Kidney (tissue), 14 donors: ENCODE results near the gene RPLP1. TPM values are rescaled to one million over a fixed set of nuclear protein-coding genes. Genes with fewer than 3 reads are reported as not detected.

Experiments
- DNase-seq, 5 donors: peaks; one replicate each; pipeline ENCODE4 v3.0.0-alpha.2; 2013 to 2020
- FAIRE-seq: peaks from 2 replicates; lab custom pipeline; 2012; peaks lifted over from hg19 to GRCh38; lab: Jason Lieb, UNC
- H3K27ac ChIP-seq, 2 donors: one replicate each; pipeline ENCODE4 v1.7.0; 2013; ENCODE audit warnings: low read depth in 2 of 2, low read length in 2 of 2, inconsistent platforms in 1 of 2
- H3K27me3 ChIP-seq: one replicate; pipeline ENCODE4 v1.7.1; 2013; ENCODE audit warnings: low read length, inconsistent platforms; ENCODE audit not compliant: control insufficient read depth, insufficient read depth
- H3K36me3 ChIP-seq, 3 donors: one replicate each; pipeline versions ENCODE4 v1.7.0 to v1.7.1; 2013; ENCODE audit warnings: low read length in 3 of 3, control low read depth in 1 of 3, inconsistent platforms in 1 of 3; ENCODE audit not compliant: insufficient read depth in 3 of 3, control insufficient read depth in 2 of 3
- H3K4me1 ChIP-seq, 3 donors: one replicate each; pipeline versions ENCODE4 v1.7.0 to v1.7.1; 2013; ENCODE audit warnings: low read length in 3 of 3, inconsistent platforms in 1 of 3, low read depth in 1 of 3; ENCODE audit not compliant: control insufficient read depth in 2 of 3, insufficient read depth in 2 of 3
- H3K4me3 ChIP-seq, 3 donors: one replicate each; pipeline versions ENCODE4 v1.7.0 to v1.8.1; 2013; ENCODE audit warnings: low read length in 3 of 3, control low read depth in 1 of 3, inconsistent platforms in 1 of 3
- H3K9ac ChIP-seq, 3 donors: one replicate each; pipeline versions ENCODE4 v1.7.0 to v1.7.1; 2013; ENCODE audit warnings: low read length in 3 of 3, control low read depth in 1 of 3, inconsistent platforms in 1 of 3
- H3K9me3 ChIP-seq, 3 donors: one replicate each; pipeline versions ENCODE4 v1.7.0 to v1.7.1; 2013; ENCODE audit warnings: low read length in 3 of 3, control low read depth in 1 of 3, inconsistent platforms in 1 of 3; ENCODE audit not compliant: control insufficient read depth in 2 of 3, insufficient read depth in 1 of 3
- intact Hi-C: fragments of 100-400 bp; cut with DNase I; formaldehyde crosslinking; loops from one replicate; pipeline ENCODE4 v1.11.1; 2022
- polyA plus RNA-seq: library from polyadenylated mRNA; stranded (reverse); fragments of 350-450 nt; fragmentation: Illumina TruSeq; extraction: RNeasy Lipid Tissue Mini Kit (QIAGEN cat#74804); gene quantifications from one replicate; pipeline ENCODE4 v1.2.3, GENCODE V29; 2014; ENCODE audit warnings: low read depth, low replicate concordance; ENCODE audit not compliant: insufficient read depth
- total RNA-seq: library from RNA; stranded (reverse); fragmentation: NEBNext Ultra II Directional; extraction: Animal tissue kit (Norgen Biotek cat#: 25700); gene quantifications from one replicate; pipeline ENCODE4 v1.2.1, GENCODE V29; 2021
- TF ChIP-seq, protein P1 (sequence below): IDR thresholded peaks from 3 replicates; pipeline ENCODE4 v1.5.1; 2012; ENCODE audit warnings: mild to moderate bottlenecking, moderate library complexity, borderline replicate concordance; ENCODE audit not compliant: insufficient read depth; ENCODE audit errors: extremely low read depth
- donor health status: control.
- donor health status: control.
- donor health status: control.
- donor health status: control.
- donor health status: control.
- donor health status: DM: yes; HTN: yes; CAD: no.
- donor health status: Normal renal cell carcinoma (clear cell type).

Gene RPLP1
- total and polyA plus RNA-seq, 2 donors from 2014 or later = 1,303 to 2,805 TPM

DNA sequence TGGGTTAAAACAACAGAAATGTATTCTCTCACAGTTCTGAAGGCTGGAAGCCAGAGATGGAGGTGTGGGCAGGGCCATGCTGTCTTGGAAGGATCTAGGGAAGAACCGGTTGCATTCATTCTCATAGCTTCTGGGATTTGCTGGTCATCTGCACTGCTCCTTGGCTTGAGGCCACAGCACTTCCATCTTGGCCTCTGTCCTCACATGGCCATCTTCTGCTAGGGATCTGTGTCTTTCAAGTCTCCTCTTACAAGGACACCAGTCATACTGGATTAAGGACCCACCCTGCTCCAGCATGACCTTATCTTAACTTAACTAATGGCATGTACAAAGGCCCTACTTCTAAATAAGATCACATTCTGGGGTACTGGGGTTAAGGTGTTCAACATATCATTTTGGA is 47.7 kb downstream of the RPLP1 start:
- no peak for DNase-seq
- H3K4me1 ChIP-seq = peaks cover 0 to 7% (median 0%) of the 10 kb centered on the region in 3 donors

DNA sequence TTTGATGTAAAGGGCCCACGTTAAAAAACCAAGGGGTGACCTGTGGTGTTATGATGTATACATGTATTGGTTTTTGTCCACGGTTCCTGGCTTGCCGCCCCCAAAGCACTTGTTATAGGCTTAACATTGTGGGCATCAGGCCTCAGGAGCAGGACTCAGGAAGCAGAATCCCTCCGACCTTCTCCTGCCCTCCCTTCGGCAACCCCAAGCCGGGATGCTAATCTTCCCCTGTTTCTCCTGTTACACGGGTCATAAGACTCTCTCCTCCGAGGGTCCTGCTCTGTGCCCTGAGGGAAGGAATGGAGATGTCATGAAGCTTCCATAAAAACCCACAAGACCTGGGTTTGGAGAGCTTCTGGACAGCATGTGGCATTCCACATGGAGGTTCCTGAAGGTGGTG is 48.8 kb downstream of the RPLP1 start:
- Histone ChIP-seq H3K27me3 (no peaks in the 10 kb centered on the region), H3K9ac (no peak overlapping the region), H3K9me3 (no peaks in the 10 kb centered on the region), H3K27ac (no peak overlapping the region), H3K4me1 (peaks cover 0 to 7% (median 0%) of the 10 kb centered on the region in 3 donors), H3K36me3 (no peaks in the 10 kb centered on the region), H3K4me3 (no peak overlapping the region)
- TF ChIP-seq, protein P1, sequence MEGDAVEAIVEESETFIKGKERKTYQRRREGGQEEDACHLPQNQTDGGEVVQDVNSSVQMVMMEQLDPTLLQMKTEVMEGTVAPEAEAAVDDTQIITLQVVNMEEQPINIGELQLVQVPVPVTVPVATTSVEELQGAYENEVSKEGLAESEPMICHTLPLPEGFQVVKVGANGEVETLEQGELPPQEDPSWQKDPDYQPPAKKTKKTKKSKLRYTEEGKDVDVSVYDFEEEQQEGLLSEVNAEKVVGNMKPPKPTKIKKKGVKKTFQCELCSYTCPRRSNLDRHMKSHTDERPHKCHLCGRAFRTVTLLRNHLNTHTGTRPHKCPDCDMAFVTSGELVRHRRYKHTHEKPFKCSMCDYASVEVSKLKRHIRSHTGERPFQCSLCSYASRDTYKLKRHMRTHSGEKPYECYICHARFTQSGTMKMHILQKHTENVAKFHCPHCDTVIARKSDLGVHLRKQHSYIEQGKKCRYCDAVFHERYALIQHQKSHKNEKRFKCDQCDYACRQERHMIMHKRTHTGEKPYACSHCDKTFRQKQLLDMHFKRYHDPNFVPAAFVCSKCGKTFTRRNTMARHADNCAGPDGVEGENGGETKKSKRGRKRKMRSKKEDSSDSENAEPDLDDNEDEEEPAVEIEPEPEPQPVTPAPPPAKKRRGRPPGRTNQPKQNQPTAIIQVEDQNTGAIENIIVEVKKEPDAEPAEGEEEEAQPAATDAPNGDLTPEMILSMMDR = no peak
- intact Hi-C loops = no loop called here
- FAIRE-seq (no peak), DNase-seq (no peak)

More for the DNA sequence above, 47.7 kb downstream of the RPLP1 start:
- H3K4me3 ChIP-seq = no peak overlapping the region
- FAIRE-seq = no peak
- TF ChIP-seq, protein P1 = no peak
- no peaks in the 10 kb centered on the region for H3K36me3 ChIP-seq
- no peak overlapping the region for H3K9ac ChIP-seq
- no peaks in the 10 kb centered on the region for H3K9me3 ChIP-seq
- H3K27me3 ChIP-seq = no peaks in the 10 kb centered on the region
- H3K27ac ChIP-seq = no peak overlapping the region
- intact Hi-C loops = no loop called here

DNA sequence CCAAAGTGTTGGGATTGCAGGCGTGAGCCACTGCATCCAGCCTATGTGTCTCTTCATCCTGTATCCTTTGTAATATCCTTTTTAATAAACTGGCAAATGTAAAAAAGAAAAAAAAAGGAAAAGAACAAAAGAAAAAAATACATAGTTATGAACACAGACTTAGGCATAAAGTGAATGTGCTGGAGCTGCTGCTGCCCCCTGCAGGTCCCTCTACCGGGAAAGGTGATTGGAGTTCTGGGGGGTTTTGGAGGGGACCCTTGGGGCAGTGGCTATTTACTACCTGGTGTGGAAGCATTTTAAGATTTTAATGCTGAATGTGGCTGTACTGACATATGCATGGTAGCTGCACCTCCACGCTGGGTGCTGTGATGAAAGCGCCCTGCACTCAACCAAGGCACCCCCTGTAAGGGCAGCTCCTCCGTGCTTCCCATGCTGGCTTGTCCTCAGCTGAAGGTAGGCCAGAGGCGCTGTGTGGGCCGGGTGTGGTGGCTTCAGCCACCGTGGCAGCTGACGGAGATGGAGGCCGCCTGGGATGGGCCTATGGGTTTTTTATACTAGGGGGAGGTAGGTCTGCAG is 49.9 kb downstream of the RPLP1 start:
- DNase-seq (no peak), FAIRE-seq (no peak)
- no peak overlapping the region for H3K4me3 ChIP-seq
- H3K27me3 ChIP-seq = no peaks in the 10 kb centered on the region
- TF ChIP-seq, protein P1 = no peak
- H3K27ac ChIP-seq = no peak overlapping the region
- no peaks in the 10 kb centered on the region for H3K36me3 ChIP-seq
- intact Hi-C loops = no loop called here
- H3K4me1 ChIP-seq = peaks cover 0 to 7% (median 0%) of the 10 kb centered on the region in 3 donors
- no peaks in the 10 kb centered on the region for H3K9me3 ChIP-seq
- no peak overlapping the region for H3K9ac ChIP-seq
